C4-2B (cell line): ENCODE measurements around the gene RPH3AL.

ENCODE experiments used
- H3K27ac ChIP-seq: fragments of 450-650 bp; 2 replicates; pipeline ENCODE4 v1.5.1; 2017
- ZFX ChIP-seq: fragments of 450-650 bp; IDR thresholded peaks from 2 replicates; pipeline ENCODE4 v1.6.1; 2017
- TF ChIP-seq, protein P1 (sequence below): fragments of 450-650 bp; conservative IDR thresholded peaks from 2 replicates; pipeline ENCODE4 v1.5.1; 2017; ENCODE audit warnings: mild to moderate bottlenecking

RPH3AL gene

DNA sequence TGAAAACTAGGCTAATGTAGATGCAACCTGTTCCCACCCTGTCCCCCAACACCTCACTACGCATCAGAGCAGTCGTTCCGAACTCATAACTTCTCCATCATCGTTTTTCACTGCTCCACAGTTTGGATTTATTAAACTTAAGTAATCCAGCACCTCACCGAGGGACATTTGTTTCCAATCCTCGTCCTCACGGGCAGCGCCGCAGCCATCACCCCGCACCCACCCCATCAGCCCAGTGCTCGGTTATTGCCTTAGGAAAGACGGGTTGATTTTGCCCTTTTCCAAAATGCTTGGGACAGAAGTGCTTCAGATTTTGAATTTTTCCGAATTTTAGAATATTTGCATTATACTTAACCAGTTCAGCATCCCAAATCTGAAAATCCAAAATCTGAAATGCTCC lies 100.2 kb downstream of the RPH3AL start:
- H3K27ac ChIP-seq: no peak overlapping the region
- TF ChIP-seq ZFX: no peak
- TF ChIP-seq, protein P1, sequence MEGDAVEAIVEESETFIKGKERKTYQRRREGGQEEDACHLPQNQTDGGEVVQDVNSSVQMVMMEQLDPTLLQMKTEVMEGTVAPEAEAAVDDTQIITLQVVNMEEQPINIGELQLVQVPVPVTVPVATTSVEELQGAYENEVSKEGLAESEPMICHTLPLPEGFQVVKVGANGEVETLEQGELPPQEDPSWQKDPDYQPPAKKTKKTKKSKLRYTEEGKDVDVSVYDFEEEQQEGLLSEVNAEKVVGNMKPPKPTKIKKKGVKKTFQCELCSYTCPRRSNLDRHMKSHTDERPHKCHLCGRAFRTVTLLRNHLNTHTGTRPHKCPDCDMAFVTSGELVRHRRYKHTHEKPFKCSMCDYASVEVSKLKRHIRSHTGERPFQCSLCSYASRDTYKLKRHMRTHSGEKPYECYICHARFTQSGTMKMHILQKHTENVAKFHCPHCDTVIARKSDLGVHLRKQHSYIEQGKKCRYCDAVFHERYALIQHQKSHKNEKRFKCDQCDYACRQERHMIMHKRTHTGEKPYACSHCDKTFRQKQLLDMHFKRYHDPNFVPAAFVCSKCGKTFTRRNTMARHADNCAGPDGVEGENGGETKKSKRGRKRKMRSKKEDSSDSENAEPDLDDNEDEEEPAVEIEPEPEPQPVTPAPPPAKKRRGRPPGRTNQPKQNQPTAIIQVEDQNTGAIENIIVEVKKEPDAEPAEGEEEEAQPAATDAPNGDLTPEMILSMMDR: no peak

DNA sequence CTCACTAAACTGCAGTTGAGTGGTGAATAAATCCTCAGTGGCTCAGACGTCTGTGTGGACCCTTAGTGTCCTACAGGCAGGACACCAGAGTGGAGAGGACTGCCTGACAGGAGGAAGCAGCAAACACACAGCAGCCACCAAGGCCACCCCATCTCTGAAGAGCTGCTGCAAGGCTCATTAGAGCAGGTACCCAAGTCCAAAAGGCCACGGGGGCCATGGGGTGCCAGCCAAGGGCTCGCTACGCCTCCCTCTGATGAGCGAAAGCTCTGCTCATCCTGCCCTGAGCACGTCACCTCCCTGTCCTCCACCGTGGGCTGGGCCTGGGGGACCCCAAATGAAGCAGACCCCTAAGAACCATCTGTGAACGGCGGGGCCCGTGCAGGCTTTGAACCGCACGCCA lies 101.1 kb downstream of the RPH3AL start:
- TF ChIP-seq, protein P1: no peak
- no peak for TF ChIP-seq ZFX
- H3K27ac ChIP-seq: no peak overlapping the region

DNA sequence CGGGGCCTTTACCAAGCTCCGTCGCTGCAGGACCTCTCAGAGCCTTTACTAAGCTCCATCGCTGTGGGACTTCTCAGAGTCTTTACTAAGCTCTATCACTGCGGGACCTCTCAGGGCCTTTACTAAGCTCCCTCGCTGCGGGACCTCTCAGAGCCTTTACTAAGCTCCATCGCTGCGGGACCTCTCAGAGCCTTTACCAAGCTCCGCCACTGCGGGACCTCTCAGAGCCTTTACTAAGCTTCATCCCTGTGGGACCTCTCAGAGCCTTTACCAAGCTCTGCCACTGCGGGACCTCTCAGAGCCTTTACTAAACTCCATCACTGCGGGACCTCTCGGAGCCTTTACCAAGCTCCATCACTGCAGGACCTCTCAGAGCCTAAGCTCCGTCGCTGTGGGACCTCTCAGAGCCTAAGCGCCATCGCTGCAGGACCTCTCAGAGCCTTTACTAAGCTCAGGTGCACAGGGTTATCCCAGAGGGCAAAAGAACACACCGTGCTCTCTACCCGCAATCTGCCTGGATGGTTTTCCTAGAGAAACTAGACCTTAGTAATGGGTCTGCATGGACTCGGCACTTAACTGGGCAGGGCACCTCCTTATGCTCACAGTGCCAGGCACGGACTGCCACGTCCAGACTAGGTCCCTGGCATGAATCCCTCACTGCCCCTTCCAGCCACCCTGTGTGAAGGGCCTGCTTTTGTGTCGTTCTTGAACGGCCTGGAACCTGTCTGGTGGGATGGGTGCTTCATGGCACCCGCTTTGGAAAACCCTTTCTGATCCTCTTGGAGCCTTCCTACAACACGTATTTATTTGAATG lies 101.9 kb downstream of the RPH3AL start:
- no peak overlapping the region for H3K27ac ChIP-seq
- TF ChIP-seq, protein P1: no peak
- no peak for TF ChIP-seq ZFX

DNA sequence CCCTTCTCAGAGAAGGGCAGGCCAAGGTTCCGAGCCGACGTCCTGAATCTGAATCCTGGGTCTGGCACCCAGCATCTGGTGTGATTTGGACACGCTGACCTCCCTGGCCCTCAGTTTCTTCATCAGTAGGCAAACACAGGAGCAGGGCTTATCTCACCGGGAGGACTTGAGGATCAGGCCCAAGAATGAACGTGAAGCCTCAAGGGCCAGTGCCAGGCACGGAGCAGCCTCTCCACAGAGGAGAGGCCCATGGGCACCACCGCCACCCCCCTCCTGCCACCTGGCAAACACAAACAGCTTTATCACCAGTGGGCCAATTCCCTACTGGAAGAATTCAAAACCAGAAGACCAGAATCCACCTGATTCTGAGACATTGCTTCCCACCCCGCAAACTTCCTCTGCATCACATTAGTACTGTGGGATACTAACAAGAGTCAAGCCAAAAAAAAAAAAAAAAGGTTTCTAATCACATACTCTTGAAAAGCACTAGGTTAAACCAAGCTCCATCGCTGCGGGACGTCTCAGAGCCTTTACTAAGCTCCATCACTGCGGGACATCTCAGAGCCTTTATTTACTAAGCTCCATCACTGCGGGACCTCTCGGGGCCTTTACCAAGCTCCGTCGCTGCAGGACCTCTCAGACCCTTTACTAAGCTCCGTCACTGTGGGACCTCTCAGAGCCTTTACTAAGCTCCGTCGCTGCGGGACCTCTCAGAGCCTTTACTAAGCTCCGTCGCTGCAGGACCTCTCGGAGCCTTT lies 103.2 kb downstream of the RPH3AL start:
- no peak overlapping the region for H3K27ac ChIP-seq
- no peak for TF ChIP-seq ZFX
- TF ChIP-seq, protein P1: no peak

DNA sequence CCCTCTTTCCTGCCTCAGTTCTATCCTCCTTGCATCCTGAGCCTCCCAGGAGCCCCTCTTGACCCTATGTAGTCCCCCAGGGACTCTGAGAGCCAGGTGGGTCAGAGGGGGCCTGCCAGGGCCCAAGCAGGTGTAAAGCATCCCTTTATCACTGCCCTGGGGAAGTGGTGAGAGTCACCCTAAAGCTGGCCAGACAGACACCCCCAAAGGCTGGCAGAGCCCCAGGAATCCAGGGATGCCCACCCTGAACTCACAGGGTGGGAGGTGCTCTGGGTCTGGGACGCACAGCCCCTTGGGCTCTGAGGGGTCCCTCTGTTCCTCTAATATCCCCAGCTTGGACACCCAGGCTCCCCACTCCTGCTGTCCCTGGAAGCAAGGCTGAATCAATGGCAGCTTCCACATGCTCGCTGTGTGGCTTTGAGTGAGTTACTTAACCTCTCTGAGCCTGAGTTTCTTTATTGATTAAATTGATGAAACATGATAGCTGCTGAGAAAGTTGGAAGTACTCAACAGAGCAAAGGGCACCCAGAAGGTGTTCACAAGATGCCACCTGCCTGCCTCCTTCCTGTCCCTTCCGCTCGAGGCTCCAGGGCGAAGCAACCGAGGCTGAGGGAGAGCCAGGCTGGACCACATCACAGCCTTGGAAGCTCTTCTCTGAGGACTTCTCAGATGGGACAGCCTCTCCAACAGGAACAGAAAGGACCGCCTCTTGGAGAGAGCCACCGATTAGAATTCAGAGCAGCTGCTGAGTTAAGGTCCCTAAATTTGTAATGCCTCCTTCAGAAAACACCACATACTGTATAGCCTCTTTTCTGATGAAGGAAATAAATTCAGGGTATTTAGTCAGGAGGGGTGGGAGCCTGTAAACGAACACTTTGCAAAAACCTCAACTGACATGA lies 104.0 kb downstream of the RPH3AL start:
- no peak overlapping the region for H3K27ac ChIP-seq
- TF ChIP-seq, protein P1: no peak
- no peak for TF ChIP-seq ZFX

DNA sequence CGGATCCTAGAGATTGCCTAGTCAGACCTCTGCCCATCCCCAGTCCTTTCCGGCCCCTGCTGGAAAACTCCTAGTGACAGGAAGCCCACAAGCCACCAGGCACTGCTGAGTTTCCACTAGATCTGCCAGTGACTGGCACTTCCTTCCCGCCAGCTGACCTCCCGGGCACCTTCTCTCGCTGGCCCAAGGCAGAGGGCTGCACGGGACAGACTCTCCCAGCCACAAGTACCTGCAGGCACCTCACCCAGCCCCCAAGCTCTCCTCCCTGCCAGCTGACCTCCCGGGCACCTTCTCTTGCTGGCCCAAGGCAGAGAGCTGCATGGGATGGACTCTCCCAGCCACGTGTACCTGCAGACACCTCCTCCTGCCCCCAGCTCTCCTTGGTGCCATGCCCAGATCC lies 104.8 kb downstream of the RPH3AL start:
- no peak overlapping the region for H3K27ac ChIP-seq
- TF ChIP-seq, protein P1: no peak
- TF ChIP-seq ZFX: no peak
